CD4-positive, alpha-beta T cell treated with Interleukin-6 at 100 ng/mL for 8 hours (primary cell): Measurements from ENCODE around the gene CDH20.

ENCODE experiments used
- DNase-seq: peaks from one replicate; pipeline ENCODE4 v3.0.0-alpha.2; 2020; ENCODE audit warnings: mixed read lengths, low spot score

CDH20 gene

DNA sequence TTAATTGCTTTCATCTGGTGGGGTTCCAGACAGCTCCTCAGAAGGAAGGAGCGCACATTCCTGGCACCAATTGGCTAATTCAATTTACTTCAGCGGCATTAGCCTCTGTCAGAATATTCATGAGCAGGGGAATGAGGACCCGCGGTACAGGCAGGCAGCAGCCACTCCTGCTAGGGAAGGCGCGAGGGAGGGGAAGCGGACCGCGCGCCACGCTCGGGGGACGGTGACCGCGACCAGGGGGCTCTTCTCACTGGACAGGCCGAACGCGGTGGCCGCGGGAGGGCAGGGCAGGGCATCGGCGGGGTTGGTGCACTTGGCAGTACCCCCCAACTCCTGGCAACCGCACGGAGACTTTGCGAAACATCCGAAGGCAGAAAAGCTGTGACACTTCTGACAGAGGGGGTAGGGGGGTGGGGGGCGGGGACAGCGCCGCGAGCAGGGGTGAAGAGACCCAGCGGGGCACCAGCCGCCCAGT lies at the start of gene CDH20:
TSS of gene CDH20 (plus strand) at position 160 of the 475 bp plus-strand sequence.
- no peak for DNase-seq

DNA sequence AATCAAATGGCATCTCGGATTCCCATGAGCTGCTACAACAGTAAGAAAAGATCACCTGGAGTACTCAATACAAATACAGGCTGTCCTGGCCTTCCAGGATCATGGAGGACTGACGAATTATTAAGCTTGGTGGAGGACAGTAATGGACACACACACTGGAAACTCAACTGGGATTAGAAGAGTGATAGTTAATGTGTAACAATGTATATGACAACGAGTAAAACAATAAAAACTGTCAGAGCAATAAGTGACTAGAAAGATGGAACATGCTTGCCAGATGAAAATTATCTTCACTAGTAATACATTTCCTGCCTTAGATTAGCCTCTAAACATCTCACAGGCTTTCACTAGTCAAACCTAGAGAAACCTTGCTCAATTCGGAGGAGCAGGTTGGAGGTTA lies 49.2 kb upstream of the CDH20 start:
- no peak for DNase-seq

GRCh38 chr18:61285777-61286176 lies 47.5 kb upstream of the CDH20 start:
- no peak for DNase-seq

DNA sequence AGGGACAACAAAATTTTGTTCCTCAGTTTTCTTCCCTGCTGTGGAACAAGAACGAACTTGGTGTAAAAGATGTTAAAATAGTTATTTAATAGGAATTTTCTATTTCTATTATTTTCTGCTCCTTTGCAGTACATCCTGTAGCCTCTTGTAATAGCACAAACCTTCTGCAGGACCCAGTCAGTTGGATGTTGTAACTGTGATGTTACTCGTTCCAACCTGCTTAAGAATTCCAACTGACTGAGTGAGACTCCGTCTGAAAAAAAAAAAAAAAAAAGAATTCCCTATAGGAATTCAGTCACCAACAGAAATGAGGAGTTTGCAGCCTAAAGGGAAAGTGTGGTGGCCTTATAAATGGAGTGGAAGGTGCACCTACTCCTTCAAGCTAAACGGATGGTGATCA lies 46.4 kb upstream of the CDH20 start:
- no peak for DNase-seq

DNA sequence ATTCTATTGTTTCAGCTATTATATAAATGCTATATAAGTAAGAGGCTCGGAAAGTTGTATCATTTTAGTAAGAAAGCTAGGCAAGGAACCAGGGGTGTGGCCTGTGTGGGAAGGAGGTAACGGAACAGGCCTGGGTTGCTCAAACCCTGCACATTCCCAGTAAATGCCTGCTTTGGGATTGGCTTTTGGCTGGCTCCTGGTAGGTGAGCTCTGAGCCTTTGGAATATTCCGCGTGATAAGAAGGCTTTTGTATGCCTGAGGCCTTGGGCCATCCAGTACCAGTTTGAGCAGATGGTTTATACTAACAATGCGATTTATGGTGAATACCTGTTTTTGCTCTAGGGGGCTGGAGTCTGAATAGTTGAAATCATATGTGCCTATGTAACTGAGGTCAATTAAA lies 42.6 kb upstream of the CDH20 start:
- DNase-seq: no peak

DNA sequence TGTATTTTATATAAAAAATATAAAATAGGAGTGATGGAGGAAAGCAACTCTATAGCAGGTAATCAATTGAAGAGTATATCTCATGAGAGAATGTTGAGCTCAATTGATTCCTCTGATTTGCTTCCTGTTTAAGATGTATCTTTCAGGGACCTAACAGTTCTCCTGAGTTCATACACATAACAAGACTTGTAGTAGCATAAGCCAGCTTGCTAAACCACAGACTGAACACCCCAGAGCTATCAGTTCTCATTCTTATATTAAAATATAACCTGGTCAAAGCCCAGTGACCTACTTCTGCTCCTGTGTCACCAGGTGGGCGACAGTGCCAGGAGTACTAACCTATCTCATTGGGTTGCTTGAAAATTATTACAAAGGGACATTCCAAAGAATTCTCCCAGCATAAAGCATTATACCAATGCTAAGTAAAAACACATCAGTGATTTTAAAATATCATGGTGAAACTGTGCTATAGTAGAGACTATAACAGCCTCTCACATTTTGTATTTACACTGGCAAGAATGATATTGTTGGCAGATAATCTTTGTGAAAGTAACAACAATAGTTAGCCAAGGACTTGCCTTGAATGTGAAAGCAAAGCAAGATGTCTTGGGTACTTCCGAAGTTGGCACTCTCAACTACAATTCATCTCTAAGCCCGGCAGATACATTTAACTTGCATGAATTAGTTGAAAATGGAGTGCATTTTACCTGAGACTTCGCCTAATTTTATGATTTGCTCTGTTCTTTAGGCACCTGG lies 40.8 kb upstream of the CDH20 start:
- DNase-seq: no peak

DNA sequence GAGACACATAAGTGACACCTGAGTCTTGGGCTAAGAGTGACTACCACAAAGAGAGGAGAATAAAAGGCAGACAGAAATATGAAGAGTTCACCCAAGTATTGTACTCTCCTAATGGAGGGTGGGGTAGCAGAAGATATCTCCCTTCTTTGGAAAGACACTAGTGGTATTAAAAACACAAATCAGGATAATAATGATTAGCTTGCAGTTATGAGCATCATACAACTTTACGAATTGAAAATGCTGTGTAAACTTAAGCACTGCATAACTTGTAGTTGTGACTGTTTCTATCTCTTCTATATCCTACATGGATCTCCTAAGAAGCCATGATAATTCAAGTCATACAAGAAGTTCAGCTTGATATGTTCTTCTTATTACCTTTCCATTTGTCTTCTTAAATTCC lies 38.1 kb upstream of the CDH20 start:
- DNase-seq: no peak

DNA sequence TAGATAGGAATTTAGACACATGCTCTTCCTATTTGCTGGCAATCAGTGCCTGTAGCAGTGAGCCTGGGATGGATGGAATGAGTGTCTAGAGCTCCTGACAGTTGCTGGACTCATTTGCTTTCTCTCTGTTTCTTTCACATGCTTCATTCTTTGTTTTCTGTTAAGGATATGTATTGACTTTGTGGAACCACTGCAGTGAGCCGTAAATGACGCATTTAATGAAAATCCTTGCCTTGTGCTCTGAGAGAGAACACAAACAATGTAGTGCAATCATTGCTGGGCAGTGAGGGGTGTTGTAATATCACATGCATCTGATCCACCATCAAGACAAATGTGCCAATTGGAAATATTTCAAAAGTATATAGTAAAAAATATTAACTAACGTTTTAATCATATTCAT lies 25.2 kb upstream of the CDH20 start:
- DNase-seq: no peak

DNA sequence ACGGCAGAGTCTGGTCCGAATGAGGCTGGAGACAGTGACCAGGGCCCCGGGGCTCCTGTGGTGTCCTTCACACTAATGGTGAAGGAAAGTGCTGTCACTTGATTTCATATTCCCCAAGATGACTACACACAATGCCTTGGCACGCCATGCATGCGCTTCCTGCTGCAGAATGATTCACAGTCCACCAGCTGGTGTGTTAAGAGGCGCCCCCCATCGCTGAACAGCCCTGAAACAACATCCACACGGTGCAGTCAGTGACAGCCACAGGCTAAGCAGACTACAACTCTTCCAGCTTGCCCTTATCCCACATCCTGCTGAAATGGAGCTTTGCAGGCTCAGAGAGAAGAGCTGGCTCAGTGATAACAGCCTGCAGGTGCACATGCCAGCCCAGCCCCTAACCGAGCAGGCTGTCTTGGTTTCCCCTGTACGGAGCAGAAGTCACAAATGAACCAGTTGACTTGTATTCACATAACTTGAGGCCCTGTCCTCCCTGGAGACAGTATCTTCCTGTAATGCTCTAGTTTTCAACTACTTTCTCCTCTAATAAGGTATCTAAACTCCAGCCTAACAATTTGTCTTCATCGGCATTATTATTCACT lies 24.3 kb upstream of the CDH20 start:
- DNase-seq: no peak

GRCh38 chr18:61322265-61322873 lies 10.9 kb upstream of the CDH20 start:
- DNase-seq: no peak

GRCh38 chr18:61323951-61324350 lies 9.3 kb upstream of the CDH20 start:
- DNase-seq: no peak

DNA sequence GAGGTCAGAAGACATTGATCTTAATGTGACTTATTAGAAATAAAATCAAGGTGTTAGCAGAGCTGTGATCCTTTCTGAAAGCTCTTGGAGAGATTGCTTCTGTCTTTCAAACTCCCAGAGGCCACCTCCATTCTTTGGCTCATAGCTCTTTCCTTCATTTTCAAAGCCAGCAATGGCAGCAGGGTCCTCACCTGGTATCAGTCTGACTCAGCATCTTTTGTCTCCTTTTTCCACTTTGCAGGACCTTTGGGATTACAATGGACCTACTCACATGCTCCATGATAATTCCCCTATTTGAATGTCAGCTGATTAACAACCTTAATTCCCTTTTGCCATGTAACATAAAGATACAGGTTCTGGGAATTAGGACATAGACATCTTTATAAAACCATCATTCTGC lies 6.8 kb upstream of the CDH20 start:
- no peak for DNase-seq

GRCh38 chr18:61329398-61329797 lies 3.8 kb upstream of the CDH20 start:
- no peak for DNase-seq

DNA sequence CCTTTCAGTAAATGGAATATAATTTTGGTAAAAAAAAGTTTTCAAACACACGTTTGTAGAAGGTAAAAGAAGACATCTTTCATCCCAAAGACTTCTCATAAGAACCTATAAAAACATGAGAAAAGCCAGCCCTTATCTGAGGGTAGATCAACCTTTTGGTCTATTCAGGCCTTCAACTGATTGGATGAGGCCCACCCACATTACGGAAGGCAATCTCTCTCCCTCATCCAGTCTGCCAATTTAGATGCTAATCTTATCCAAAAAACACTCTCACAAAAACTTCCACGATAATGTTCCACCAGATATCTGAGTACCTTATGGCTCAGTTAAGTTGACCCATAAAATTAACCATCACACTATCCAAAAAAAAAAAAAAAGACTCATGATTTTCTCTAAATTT lies 2.2 kb upstream of the CDH20 start:
- DNase-seq: no peak

DNA sequence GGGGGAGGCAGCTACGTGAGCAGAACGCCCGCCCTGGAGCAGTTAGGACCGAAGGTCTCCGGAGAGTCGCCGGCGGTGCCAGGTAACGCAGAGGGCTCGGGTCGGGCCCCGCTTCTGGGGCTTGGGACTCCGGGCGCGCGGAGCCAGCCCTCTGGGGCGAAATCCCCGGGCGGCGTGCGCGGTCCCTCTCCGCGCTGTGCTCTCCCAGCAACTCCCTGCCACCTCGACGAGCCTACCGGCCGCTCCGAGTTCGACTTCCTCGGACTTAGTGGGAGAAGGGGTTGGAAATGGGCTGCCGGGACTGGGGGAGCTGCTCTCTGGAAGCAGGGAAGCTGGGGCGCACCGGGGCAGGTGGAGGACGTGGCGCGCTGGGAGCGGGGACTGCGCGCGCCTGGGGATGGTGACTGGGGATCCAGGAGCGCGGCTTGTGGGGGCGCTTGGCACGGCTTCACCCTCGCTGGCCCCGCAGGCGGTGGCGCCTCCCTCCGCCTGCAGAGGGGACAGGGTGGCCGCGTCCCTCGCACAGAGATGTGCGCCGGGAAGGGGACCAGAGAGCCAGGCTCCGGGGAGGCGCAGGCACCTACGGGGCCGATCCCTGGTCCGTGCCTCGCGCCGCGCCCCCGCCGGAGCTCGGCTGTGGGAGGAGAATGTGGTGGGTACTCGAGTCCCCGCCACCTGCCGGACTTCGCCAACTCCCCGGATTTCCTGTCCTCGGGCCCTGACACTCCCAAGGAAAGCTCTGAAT lies 688 bp downstream of the CDH20 start:
- DNase-seq: no peak

- no peak for DNase-seq
These were observed 1.2 kb downstream of the CDH20 start for GRCh38 chr18:61334491-61334850.

DNA sequence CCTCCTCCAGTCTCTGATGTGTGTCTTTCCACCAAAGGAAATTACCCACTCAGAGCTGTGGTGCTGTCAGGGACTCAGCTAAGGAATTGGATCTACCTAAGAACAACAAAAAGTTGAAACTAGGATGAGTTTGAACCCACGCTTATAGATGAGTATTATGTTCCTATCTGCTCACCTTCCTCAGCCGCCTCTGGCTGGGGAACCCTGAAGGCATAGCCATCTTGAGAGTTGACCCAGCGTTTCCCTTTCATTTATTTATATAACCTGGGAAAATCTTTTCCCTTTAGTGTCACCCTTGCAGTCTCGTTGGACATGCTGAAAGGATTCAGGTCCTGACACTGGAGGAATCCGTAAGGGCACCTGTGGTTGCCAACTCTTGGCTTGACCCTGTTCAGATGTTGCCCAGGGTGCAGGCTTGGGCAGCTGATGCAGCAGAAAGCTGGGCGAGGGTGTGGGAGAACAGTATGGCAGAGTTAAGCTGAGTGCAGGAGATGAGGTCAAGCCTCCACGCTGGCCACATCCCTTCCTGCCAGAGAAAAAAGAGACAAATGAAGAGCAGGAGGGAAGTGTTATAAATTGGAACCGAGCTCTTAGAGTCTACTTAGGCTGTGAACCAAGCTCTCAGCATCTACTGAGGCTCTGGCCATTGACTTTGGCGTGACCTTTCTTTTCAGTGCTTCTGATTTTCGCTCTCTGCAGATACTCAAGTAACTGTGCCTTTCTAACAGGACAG lies 1.9 kb downstream of the CDH20 start:
- no peak for DNase-seq

DNA sequence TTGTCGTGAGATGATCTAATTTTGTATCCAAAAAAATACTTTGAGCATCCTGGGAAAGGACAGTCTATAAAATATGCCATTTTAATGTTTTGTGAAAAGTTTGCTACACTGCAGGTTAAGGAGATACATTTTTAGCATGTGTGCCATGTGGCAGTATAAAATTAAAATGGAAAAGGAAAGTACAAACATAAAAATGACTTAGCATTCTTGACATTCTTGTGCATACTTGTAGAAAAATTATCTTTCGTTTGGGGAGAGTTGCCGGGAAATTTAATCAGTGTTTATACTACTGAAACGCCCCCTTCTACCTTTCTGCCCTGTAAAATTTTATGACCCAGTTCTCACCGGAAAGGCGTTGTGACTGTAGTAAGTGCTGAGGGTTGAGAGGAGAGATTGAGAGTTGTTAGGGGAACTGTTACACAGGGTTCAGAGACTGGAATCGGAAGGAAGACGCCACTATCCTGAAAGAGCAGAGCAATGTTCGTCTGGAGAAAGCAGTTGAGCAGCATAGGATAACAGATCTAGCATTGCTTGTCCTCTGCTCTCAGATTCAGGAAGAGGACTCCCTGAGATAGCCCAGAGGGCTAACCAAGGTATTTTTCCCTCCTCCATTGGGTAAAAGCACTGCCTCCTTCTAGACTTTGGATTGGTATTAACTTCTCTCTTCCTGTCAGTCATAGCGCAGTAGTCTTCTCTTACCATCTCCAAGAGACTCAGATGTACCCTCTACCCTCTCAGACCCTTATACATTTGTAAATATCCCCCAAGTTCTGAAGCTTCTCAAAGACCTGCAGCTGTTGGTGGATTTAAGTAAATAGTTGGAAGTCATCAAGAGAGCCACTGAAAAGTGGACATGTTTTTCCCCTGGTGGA lies 2.7 kb downstream of the CDH20 start:
- DNase-seq: no peak

DNA sequence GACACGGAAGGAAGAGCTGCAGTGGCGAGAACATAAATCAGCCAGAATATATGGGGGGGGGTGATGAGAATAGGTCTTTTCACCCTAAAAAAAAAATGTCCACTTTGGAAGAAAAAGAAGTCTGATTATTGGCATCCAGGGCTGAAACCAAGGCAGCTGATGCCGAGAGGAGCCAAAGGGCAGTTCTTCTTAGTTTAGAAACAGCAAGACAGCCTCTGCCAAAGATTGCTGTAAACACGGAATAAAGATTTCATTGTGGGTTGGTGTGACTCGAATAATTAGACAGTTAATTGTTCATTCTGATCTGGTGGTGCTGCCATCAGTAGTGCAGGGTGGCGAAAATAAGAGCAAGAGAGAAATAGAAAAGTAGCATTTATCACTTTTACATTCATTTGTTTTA lies 3.5 kb downstream of the CDH20 start:
- DNase-seq: no peak

GRCh38 chr18:61337527-61337926 lies 4.3 kb downstream of the CDH20 start:
- no peak for DNase-seq

GRCh38 chr18:61340148-61340547 lies 6.9 kb downstream of the CDH20 start:
- no peak for DNase-seq
